GM12878 (cell line): Measurements from ENCODE around the gene ASXL2.

ENCODE experiments used
- EP300 ChIP-seq, 2 experiments: fragments of 150-350 bp in 1 of 2; IDR thresholded peaks; 2 replicates each; pipeline ENCODE4 v1.6.1; 2011 to 2012; ENCODE audit warnings: low read depth in 2 of 2, low read length in 2 of 2, borderline replicate concordance in 1 of 2, improper control_type of control experiment in 1 of 2, inconsistent platforms in 1 of 2; ENCODE audit not compliant: control insufficient read depth in 1 of 2
- FOXM1 ChIP-seq: IDR thresholded peaks from 2 replicates; pipeline ENCODE4 v1.6.1; 2012; ENCODE audit warnings: low read depth, mild to moderate bottlenecking, inconsistent platforms, low read length, moderate library complexity
- HDGF ChIP-seq: fragments of 450-650 bp; IDR thresholded peaks from 2 replicates; pipeline ENCODE4 v1.6.1; 2016; ENCODE audit warnings: antibody characterized with exemption
- JUNB ChIP-seq: IDR thresholded peaks from 2 replicates; pipeline ENCODE4 v1.6.1; 2016; ENCODE audit warnings: antibody characterized with exemption, mild to moderate bottlenecking
- JUND ChIP-seq: IDR thresholded peaks from 2 replicates; pipeline ENCODE4 v1.6.1; 2012; ENCODE audit warnings: low read depth, mild to moderate bottlenecking, low read length, improper control_type of control experiment, moderate library complexity
- POLR2A ChIP-seq: IDR thresholded peaks from 2 replicates; pipeline ENCODE4 v1.6.1; 2011; ENCODE audit warnings: low read depth, mild to moderate bottlenecking, low read length
- RAD21 ChIP-seq: IDR thresholded peaks from 2 replicates; pipeline ENCODE4 v1.6.1; 2011; ENCODE audit warnings: mild to moderate bottlenecking, low read depth, low read length, moderate library complexity; ENCODE audit not compliant: insufficient read depth
- SP1 ChIP-seq: IDR thresholded peaks from one replicate; pipeline ENCODE4 v1.6.1; 2011; ENCODE audit warnings: low read depth, low read length
- ZSCAN29 ChIP-seq: fragments of 450-650 bp; IDR thresholded peaks from 2 replicates; pipeline ENCODE4 v1.6.1; 2017; ENCODE audit warnings: mild to moderate bottlenecking, moderate library complexity
- TF ChIP-seq, protein P1 (sequence below), 3 experiments: IDR thresholded peaks in 2 of 3; conservative IDR thresholded peaks in 1 of 3; 2 replicates each; pipeline ENCODE4 v1.5.1; 2011; ENCODE audit warnings: low read depth in 3 of 3, low read length in 3 of 3, mild to moderate bottlenecking in 3 of 3, control low read depth in 2 of 3, moderate library complexity in 2 of 3, inconsistent platforms in 1 of 3, mixed read lengths in 1 of 3; ENCODE audit not compliant: control insufficient read depth in 2 of 3, insufficient read depth in 1 of 3; ENCODE audit errors: extremely low read depth in 1 of 3

DNA sequence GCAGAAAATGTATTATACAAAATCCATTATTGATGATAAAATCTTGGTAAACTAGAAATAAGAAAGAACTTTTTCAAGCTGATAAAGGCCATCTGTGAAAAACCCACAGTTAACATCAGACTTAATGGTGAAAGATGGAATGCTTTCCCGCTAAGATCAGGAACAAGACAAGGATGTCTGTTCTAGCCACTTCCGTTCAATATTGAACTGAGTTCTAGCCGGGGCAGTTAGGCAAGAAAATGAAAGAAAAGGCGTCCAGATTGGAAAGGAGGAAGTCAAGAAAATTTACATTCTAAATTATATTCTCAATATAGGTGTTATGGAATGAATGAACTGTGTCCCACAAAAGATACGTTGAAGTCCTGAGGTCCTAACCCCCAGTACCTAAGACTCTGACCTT, 165.8 kb downstream of the ASXL2 start:
- TF ChIP-seq SP1 (no peak), POLR2A (no peak), JUND (no peak), FOXM1 (no peak), RAD21 (no peak), HDGF (no peak), JUNB (no peak), EP300 (IDR thresholded peaks at IDR 0.05; ENCODE audit: borderline replicate concordance in 1 of 2, control insufficient read depth in 1 of 2, low read depth in 2 of 2, low read length in 2 of 2) (no peak), ZSCAN29 (no peak)
- TF ChIP-seq, protein P1, sequence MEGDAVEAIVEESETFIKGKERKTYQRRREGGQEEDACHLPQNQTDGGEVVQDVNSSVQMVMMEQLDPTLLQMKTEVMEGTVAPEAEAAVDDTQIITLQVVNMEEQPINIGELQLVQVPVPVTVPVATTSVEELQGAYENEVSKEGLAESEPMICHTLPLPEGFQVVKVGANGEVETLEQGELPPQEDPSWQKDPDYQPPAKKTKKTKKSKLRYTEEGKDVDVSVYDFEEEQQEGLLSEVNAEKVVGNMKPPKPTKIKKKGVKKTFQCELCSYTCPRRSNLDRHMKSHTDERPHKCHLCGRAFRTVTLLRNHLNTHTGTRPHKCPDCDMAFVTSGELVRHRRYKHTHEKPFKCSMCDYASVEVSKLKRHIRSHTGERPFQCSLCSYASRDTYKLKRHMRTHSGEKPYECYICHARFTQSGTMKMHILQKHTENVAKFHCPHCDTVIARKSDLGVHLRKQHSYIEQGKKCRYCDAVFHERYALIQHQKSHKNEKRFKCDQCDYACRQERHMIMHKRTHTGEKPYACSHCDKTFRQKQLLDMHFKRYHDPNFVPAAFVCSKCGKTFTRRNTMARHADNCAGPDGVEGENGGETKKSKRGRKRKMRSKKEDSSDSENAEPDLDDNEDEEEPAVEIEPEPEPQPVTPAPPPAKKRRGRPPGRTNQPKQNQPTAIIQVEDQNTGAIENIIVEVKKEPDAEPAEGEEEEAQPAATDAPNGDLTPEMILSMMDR (IDR thresholded peaks at IDR 0.05 in 2 of 3, conservative IDR thresholded peaks at IDR 0.05 in 1 of 3; ENCODE audit: control insufficient read depth in 2 of 3, extremely low read depth in 1 of 3, insufficient read depth in 1 of 3, low read depth in 3 of 3, low read length in 3 of 3), result no peak
